HG03571 (cell line): ENCODE measurements around the gene PHF12.

Source experiments
- ATAC-seq: cut with Tn5 transposase; IDR thresholded peaks from one replicate; pipeline ENCODE4 v1.9.1; 2021; ENCODE audit not compliant: unreplicated experiment

PHF12 gene

GRCh38 chr17:28975646-28976045, 24.3 kb upstream of the PHF12 start:
- ATAC-seq = no peak

GRCh38 chr17:28975031-28975430, 23.7 kb upstream of the PHF12 start:
- no peak for ATAC-seq

GRCh38 chr17:28974451-28974850, 23.1 kb upstream of the PHF12 start:
- no peak for ATAC-seq

GRCh38 chr17:28973425-28973824, 22.1 kb upstream of the PHF12 start:
- no peak for ATAC-seq

GRCh38 chr17:28972437-28972836, 21.1 kb upstream of the PHF12 start:
- no peak for ATAC-seq

DNA sequence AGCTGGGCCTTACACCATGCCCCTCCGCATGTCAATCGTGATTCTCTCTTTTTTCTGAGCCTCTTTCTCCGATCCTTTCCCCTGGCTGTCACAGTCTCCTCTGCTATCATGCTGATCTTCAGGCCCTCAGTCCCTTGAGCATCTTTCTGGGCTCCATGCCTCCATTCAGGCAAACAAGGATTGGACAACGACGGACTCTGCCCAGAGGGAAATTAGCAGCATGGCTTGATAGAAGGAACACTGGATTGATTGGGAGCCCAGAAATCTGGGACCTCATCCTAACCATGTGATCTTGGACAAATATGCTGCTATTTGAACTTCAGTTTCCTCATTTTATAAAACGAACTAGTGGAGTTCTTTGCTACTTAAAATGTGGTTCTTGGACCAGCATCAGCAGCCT, 19.6 kb upstream of the PHF12 start:
- ATAC-seq = no peak

DNA sequence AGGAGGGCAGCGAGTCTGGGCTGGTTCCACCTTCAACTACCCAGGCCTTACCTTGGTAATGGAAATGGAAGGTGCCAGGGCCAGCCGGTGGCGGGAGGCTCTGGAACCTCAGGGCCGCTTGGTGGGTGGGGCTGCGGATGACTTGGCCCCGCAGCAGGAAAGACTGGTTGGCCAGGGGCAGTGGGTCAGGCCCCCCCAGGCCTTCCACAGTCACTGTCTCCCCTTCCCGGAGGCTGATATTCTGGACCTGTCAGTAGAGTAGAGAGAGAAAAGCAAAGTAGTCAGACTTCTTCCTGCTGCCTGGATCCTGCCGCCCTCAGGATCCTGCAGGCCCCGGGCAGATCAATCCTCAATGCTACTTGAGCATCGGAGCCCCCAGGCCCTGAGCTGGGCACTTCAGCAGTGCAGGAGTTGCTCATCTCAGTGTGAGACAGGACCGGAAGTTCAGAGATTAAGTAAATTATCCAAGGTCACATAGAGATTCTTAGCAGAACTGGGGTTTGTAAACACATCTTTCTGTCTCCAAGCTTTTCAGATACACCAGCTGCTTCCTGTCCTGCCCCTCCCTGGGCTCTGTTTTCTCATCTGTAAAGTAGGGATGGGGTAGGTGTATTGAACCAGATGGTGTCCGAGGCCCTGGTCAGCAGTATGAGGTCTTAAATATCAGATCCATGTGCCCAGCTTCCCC, 18.5 kb upstream of the PHF12 start:
- ATAC-seq = no peak

- no peak for ATAC-seq
These were observed 17.6 kb upstream of the PHF12 start for GRCh38 chr17:28968914-28969295.

DNA sequence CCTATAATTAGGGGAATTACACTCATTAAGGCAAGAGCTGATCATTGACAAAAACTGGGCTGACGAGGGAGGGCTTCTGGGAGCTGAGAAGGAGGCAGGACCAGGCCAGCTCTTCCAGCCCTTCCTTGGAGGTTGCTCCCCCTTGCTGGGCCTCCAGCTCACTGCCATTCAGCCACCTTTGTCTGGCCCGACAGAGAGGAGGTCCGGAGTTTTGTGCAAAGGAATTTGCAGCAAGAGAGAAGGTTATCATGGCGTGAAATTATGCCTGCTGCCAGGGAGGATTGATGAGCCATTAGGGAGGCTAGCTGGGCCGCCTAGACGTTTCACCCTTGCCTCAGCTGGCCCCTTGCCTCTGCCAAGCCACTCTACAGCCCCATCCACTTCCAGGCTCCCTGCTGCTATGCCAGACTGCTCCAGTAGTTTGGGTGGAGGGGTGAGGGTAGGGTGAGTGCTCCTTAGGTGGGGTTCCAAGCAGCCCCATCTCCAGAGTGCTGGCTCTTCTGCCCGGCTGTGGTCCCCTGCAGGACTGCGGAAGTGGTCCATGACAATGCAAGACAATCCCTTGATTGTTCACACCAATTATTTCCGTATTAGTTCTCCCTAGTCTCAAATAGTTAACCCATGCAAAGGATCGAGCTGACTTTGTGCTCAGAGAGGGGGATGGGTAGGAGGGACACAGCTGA, 17.1 kb upstream of the PHF12 start:
- no peak for ATAC-seq

DNA sequence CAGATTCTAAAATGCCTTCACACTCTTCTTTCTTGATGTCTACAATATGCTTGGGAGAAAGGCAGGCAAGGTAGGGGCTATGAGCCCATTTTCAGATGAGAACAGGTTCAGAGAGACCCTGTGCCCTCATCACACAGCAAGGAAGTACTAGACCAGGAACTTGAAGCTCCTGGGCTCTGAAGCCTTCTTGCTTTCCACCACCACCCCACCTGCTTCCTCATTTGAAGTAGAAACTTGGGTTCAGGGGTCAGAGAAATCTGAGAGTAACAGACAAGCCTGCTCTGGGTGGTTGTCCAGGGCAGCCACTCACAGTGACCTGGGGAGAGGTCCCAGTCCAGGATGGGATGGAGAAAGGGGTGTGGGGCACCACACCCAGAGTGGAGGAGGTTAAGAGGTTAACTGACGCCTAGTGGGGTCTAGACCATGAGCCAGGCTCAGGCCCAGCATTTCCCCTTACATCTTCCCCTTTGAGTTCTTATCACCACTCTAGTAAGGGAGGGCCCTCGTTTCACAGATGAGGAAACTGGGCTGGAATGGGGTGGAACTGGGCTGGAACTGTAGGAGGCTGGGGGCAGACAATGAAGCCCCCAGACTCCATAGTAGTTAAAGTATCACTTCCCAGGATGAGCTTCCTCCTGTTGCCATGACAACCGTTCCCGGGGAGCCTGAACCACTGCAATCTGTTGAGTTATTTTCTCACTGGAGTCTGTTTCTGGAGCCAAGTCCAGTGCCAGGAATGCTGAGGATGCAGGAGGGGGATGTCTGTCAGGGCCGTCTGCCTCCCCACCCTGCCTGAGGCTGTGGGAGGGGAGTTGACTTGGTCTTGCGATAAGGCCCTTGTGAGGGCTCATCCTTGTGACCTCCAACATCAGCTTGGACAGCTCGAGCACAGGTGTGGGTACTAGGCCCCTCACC, 16.2 kb upstream of the PHF12 start:
- ATAC-seq = no peak

DNA sequence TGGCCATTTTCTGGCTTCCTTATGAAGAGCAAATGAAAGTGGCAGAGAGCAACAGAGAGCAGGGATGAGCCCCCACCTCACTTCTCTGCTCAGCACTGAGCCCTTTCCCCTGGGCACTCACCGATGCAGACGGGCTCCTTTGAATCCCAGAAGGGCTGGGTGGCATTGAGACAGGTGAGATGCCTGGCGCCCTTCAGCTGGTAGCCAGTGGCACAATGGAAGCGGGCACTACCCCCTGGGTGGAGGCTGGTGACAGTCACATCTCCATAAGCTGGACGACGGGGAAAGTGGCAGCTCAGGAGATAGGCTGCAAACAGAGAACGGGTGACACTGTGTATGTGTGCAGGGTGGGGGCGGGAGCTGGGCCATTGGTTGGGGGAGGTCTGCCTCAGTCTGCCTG, 12.5 kb upstream of the PHF12 start:
- ATAC-seq = no peak

DNA sequence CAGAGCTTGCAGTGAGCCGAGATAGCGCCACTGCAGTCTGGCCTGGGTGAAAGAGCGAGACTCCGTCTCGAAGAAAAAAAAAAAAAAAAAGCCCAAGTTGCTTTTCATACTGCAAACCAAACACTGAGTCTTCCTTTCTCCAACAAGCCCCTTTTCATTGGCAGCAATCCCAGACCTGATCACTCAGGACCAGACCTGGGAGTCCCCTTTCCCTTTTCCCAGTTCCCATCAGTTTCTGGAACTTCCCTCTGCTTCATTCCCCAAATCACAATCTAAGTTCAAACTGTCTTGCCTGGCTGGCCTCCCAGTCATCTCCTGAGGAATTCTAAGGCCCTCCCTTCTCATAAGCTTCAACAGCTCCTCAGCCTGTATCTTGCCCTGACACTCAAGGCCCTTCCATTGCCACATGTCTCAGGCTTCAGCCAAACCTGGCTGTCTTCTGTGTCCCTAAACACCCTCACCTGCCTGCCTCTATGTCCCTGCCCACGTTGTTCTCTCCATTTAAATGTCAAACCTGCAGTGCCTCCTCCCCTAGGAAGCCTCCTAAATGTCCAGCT, 11.8 kb upstream of the PHF12 start:
- ATAC-seq = no peak

- no peak for ATAC-seq
These were observed 10.1 kb upstream of the PHF12 start for GRCh38 chr17:28961391-28961790.

GRCh38 chr17:28960256-28961061, 9.1 kb upstream of the PHF12 start:
- ATAC-seq = no peak

DNA sequence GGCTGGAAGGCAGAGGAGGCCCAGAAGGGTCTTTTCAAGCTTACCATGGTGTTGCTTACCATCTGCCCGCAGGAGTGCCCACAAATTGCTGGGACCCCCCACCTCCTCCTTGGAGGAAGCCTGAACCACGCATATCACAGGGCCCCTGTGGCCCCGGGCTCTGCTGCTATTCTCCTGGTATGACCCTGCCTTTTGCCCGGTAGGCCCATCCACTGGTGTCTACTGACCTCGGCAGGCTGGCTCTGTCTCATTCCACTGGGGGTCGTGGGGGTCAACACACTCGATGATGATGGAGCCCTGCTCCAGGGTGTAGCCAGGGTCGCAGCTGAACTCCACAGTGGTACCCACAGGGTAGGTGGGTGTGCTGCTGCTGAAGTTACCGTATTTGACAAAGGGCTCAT, 8.2 kb upstream of the PHF12 start:
- no peak for ATAC-seq

GRCh38 chr17:28958820-28959455, 7.6 kb upstream of the PHF12 start:
- ATAC-seq = no peak

DNA sequence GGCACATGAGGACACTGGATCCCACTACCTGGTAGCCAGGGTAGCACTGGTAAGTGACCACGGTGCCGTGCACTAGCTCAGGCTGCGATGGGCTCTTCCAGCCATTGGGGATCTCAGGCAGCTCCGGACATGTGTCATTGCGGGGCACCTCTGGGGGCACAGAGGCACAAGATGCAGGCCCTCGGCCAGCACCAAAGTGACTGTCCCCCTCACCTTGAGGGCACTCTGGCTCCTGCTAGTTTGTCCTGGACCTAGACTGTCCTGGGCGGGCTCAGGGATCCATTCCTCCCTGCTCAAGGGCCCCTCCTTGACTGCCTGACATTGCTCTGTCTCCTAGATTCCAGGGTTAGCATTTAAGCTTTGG, 6.7 kb upstream of the PHF12 start:
- ATAC-seq = no peak

DNA sequence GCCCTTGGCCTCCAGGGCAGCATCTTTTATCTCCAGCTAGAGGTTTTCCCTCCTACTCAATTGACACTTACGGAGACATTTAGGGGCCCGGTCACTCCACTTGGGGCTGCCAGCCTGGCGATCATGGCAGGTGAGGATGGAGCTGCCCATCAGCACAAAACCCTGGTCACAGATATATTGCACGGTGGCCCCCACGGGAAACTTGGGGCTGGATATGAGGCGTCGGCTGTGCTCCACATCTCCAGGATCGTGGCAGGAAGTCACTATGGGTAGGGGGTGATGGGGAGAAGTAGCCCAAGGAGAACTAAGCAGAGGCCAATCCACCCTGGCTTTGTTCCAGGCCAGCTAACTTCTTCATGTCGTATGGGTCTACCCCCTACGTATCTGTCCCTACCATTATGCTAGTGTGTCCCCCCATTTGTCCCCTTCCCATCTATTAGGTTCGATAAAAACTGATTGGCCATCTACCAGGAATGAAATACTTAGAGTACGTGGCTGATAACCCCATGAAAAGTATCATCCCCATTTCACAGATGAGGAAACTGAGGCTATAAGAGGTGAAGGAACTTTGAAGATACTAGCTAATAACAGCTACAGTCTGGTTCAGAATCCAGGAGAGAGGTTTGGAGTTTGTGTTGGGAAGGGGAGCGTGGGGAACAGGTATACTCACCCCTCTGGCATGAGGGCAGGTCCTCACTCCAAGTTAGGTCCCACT, 6.1 kb upstream of the PHF12 start:
- no peak for ATAC-seq

GRCh38 chr17:28956861-28957260, 5.5 kb upstream of the PHF12 start:
- no peak for ATAC-seq

GRCh38 chr17:28956112-28956511, 4.8 kb upstream of the PHF12 start:
- no peak for ATAC-seq
